A549 (cell line): ENCODE results near the gene ADCY7. TPM values are rescaled to one million over a fixed set of nuclear protein-coding genes. Genes with fewer than 3 reads are reported as not detected.

Experiments used
- ATAC-seq, 2 experiments: fragments of 200-7000 bp in 1 of 2; fragments of >200 bp in 1 of 2; cut with Nextera tagmentation in 1 of 2; cut with Tn5 transposase in 1 of 2; 3 replicates each; pipeline versions ENCODE4 v1.8.0 to v1.9.1; 2018 to 2020; ENCODE audit warnings: mild to moderate bottlenecking in 1 of 2, moderate library complexity in 1 of 2
- CTCF ChIA-PET: fragments of 300-600 bp; sonication (Branson Sonifier 250); formaldehyde crosslinking; extraction: SDS; loops from one replicate; lab custom pipeline; 2021; ENCODE audit warnings: antibody characterized with exemption, inconsistent platforms; lab: Yijun Ruan, JAX
- POLR2A ChIA-PET: fragments of 350-600 bp; formaldehyde crosslinking; extraction: SDS; loops from one replicate; lab custom pipeline; 2021; ENCODE audit warnings: antibody characterized with exemption, inconsistent platforms; lab: Yijun Ruan, JAX
- DNase-seq, 2 experiments: peaks; one replicate each; pipeline versions ENCODE4 v3.0.0 to v3.0.0-alpha.2; 2011 to 2016; ENCODE audit warnings: low read depth in 1 of 2, low spot score in 1 of 2
- FAIRE-seq: peaks from 2 replicates; lab custom pipeline; 2011; peaks lifted over from hg19 to GRCh38; lab: Jason Lieb, UNC
- H3K27ac ChIP-seq, 2 experiments: fragments of >200 bp; sonication (Bioruptor Twin); formaldehyde crosslinking; 3 replicates each; pipeline ENCODE4 v1.5.1; 2016 to 2017
- H3K4me1 ChIP-seq: fragments of >200 bp; sonication (Bioruptor Twin); formaldehyde crosslinking; 3 replicates; pipeline ENCODE4 v1.6.1; 2016
- H3K4me2 ChIP-seq: fragments of >200 bp; sonication (Bioruptor Twin); formaldehyde crosslinking; 3 replicates; pipeline ENCODE4 v1.6.1; 2016
- H3K4me3 ChIP-seq: fragments of >200 bp; sonication (Bioruptor Twin); formaldehyde crosslinking; 3 replicates; pipeline ENCODE4 v1.5.1; 2016
- H3K9me3 ChIP-seq: fragments of >200 bp; sonication (Bioruptor Twin); formaldehyde crosslinking; 3 replicates; pipeline ENCODE4 v1.6.1; 2016
- BCL3 ChIP-seq: fragments of >200 bp; sonication (Bioruptor Twin); formaldehyde crosslinking; IDR thresholded peaks from 3 replicates; pipeline ENCODE4 v1.6.1; 2016
- CBX2 ChIP-seq: fragments of 200-600 bp; sonication (generic); IDR thresholded peaks from 2 replicates; pipeline ENCODE4 v1.6.1; 2016; ENCODE audit warnings: low read depth, mild to moderate bottlenecking, borderline replicate concordance
- CHD2 ChIP-seq: fragments of 150-350 bp; IDR thresholded peaks from 2 replicates; pipeline ENCODE4 v1.6.1; 2014; ENCODE audit warnings: low read length; ENCODE audit not compliant: partially characterized antibody
- CHD4 ChIP-seq: fragments of 200-600 bp; sonication (generic); IDR thresholded peaks from 2 replicates; pipeline ENCODE4 v1.6.1; 2016; ENCODE audit warnings: antibody characterized with exemption, mild to moderate bottlenecking, borderline replicate concordance
- CTCF ChIP-seq: fragments of >200 bp; sonication (Bioruptor Twin); formaldehyde crosslinking; IDR thresholded peaks from 3 replicates; pipeline ENCODE4 v1.5.1; 2016
- ESRRA ChIP-seq: fragments of 150-350 bp; IDR thresholded peaks from 2 replicates; pipeline ENCODE4 v1.6.1; 2014; ENCODE audit warnings: mild to moderate bottlenecking, low read length, borderline replicate concordance
- FOSL2 ChIP-seq, 2 experiments: fragments of 450-650 bp in 1 of 2; fragments of >200 bp in 1 of 2; sonication (Bioruptor Twin) in 1 of 2; formaldehyde crosslinking; IDR thresholded peaks; 2 replicates each; pipeline versions ENCODE4 v1.5.0 to v1.6.1; 2016 to 2020; ENCODE audit warnings: mild to moderate bottlenecking in 1 of 2, moderate library complexity in 1 of 2
- HDAC2 ChIP-seq: fragments of 200-600 bp; sonication (generic); IDR thresholded peaks from 2 replicates; pipeline ENCODE4 v1.6.1; 2016
- HOXB5 ChIP-seq: fragments of 250-450 bp; sonication (Bioruptor Pico); IDR thresholded peaks from 2 replicates; pipeline ENCODE4 v1.5.0; 2020; ENCODE audit warnings: mild to moderate bottlenecking, moderate library complexity
- JUNB ChIP-seq: fragments of >200 bp; sonication (Bioruptor Twin); formaldehyde crosslinking; IDR thresholded peaks from 2 replicates; pipeline ENCODE4 v1.6.1; 2016
- MAZ ChIP-seq: fragments of 150-350 bp; IDR thresholded peaks from 2 replicates; pipeline ENCODE4 v1.6.1; 2014; ENCODE audit warnings: antibody characterized with exemption, low read depth, low read length, borderline replicate concordance
- MYC ChIP-seq: IDR thresholded peaks from 2 replicates; pipeline ENCODE4 v1.6.1; 2012; ENCODE audit warnings: mild to moderate bottlenecking, inconsistent platforms, low read length, improper control_type of control experiment, borderline replicate concordance
- NPAS2 ChIP-seq: fragments of 250-450 bp; sonication (Bioruptor Pico); IDR thresholded peaks from 2 replicates; pipeline ENCODE4 v1.8.0; 2022; ENCODE audit warnings: mild to moderate bottlenecking, moderate library complexity, borderline replicate concordance
- PHF8 ChIP-seq: fragments of 200-600 bp; sonication (generic); IDR thresholded peaks from 2 replicates; pipeline ENCODE4 v1.6.1; 2016; ENCODE audit warnings: low read depth, mild to moderate bottlenecking, antibody characterized with exemption, moderate library complexity, borderline replicate concordance
- RAD21 ChIP-seq, 2 experiments: fragments of >200 bp in 1 of 2; sonication (Bioruptor Twin) in 1 of 2; formaldehyde crosslinking in 1 of 2; IDR thresholded peaks in 1 of 2; conservative IDR thresholded peaks in 1 of 2; 2 replicates in 1 of 2; 3 replicates in 1 of 2; pipeline ENCODE4 v1.6.1; 2012 to 2018; ENCODE audit warnings: inconsistent platforms in 1 of 2
- RCOR1 ChIP-seq: fragments of 150-350 bp; IDR thresholded peaks from 2 replicates; pipeline ENCODE4 v1.6.1; 2014; ENCODE audit warnings: antibody characterized with exemption, low read length, low read depth
- RFX5 ChIP-seq: fragments of 450-650 bp; IDR thresholded peaks from 2 replicates; pipeline ENCODE4 v1.7.1; 2014; ENCODE audit warnings: antibody characterized with exemption, mild to moderate bottlenecking, moderate library complexity
- SMC3 ChIP-seq: fragments of >200 bp; sonication (Bioruptor Twin); formaldehyde crosslinking; IDR thresholded peaks from 3 replicates; pipeline ENCODE4 v1.6.1; 2018; ENCODE audit warnings: inconsistent platforms
- SREBF2 ChIP-seq: fragments of 450-650 bp; IDR thresholded peaks from 2 replicates; pipeline ENCODE4 v1.6.1; 2014; ENCODE audit warnings: mild to moderate bottlenecking, moderate library complexity
- ZC3H11A ChIP-seq: fragments of 450-650 bp; IDR thresholded peaks from 2 replicates; pipeline ENCODE4 v1.6.1; 2014; ENCODE audit warnings: antibody characterized with exemption, mild to moderate bottlenecking
- ZFP36 ChIP-seq: fragments of 450-650 bp; IDR thresholded peaks from 2 replicates; pipeline ENCODE4 v1.6.1; 2014; ENCODE audit warnings: borderline replicate concordance; ENCODE audit not compliant: partially characterized antibody
- ZNF302 ChIP-seq: fragments of 250-450 bp; sonication (Bioruptor Pico); IDR thresholded peaks from 2 replicates; pipeline ENCODE4 v1.9.0; 2021; ENCODE audit warnings: inconsistent platforms, mild to moderate bottlenecking, moderate library complexity
- ZSCAN20 ChIP-seq: fragments of 250-450 bp; sonication (Bioruptor Pico); IDR thresholded peaks from 2 replicates; pipeline ENCODE4 v1.8.0; 2022; ENCODE audit warnings: mild to moderate bottlenecking, moderate library complexity
- WGBS: methylation state at CpG from one replicate; pipeline ENCODE4 v1.1.6; 2017; ENCODE audit errors: missing lambda C conversion rate; 5-methylcytosine and 5-hydroxymethylcytosine counted together
- polyA plus RNA-seq, 4 experiments: library from polyadenylated mRNA; depleted of rRNA in 3 of 4; stranded (reverse); fragments of >200 nt; fragmentation: RNase III in 1 of 4; extraction: RNeasy Plus Mini Kit Qiagen cat#74134 plus additional on column Dnase treatment in 1 of 4; gene quantifications; 2 replicates in 3 of 4; 3 replicates in 1 of 4; pipeline ENCODE4 v1.2.3, GENCODE V29; 2011 to 2017

ADCY7 gene
- polyA plus RNA-seq, 2 of the 4 experiments (the other 2 are of a cell fraction), result 10.5 to 18.7 TPM

GRCh38 chr16:50351952-50352351, 85.6 kb downstream of the ADCY7 start:
- TF ChIP-seq CHD4 (no peak), CHD2 (no peak), HDAC2 (no peak), SREBF2 (no peak), CBX2 (no peak), BCL3 (no peak), MAZ (no peak), NPAS2 (CRISPR knock-in tag) (no peak)
- no peak for ATAC-seq
- WGBS, result 88% methylated on average over 2 of the region's 2 CpGs
- Histone ChIP-seq H3K4me2 (no peak overlapping the region), H3K4me1 (no peaks in the 10 kb centered on the region), H3K27ac (no peak overlapping the region), H3K4me3 (no peak overlapping the region), H3K9me3 (no peaks in the 10 kb centered on the region)
- no peak for DNase-seq
- POLR2A ChIA-PET, result no interaction called here
- CTCF ChIA-PET, result interaction anchor here (0.6 to 1.6 kb wide), 3 partner anchors 269 to 319 kb away, joined by 3 to 5 read pairs (median 3); no protein-coding TSS in a partner anchor
- FAIRE-seq, result no peak

- WGBS, result 93% methylated on average over 1 of the region's 1 CpG
- DNase-seq (no peak), ATAC-seq (no peak), FAIRE-seq (no peak)
- Histone ChIP-seq H3K9me3 (no peaks in the 10 kb centered on the region), H3K4me3 (no peak overlapping the region), H3K4me2 (no peak overlapping the region), H3K4me1 (no peaks in the 10 kb centered on the region), H3K27ac (no peak overlapping the region)
- ChIA-PET CTCF (interaction anchor here (0.8 to 3.0 kb wide), 18 partner anchors 11 to 157 kb away, joined by 3 to 11 read pairs (median 4); partner anchors contain the start of gene BRD7), POLR2A (no interaction called here)
- no peak for TF ChIP-seq ESRRA
- no peak for TF ChIP-seq ZNF302 (CRISPR knock-in tag)
- TF ChIP-seq ZFP36, result no peak
- no peak for TF ChIP-seq RCOR1
- TF ChIP-seq ZSCAN20 (CRISPR knock-in tag), result no peak
- TF ChIP-seq SMC3, result no peak
- no peak for TF ChIP-seq HOXB5 (CRISPR knock-in tag)
- TF ChIP-seq RAD21 (conservative IDR thresholded peaks at IDR 0.05 in 1 of 2, IDR thresholded peaks at IDR 0.05 in 1 of 2), result no peak
- no peak for TF ChIP-seq JUNB
- TF ChIP-seq MYC, result no peak
- TF ChIP-seq PHF8, result no peak
- no peak for TF ChIP-seq ZC3H11A
- TF ChIP-seq RFX5, result no peak
Observed at GRCh38 chr16:50354082-50354481, 87.7 kb downstream of the ADCY7 start.

GRCh38 chr16:50354629-50355456, 88.5 kb downstream of the ADCY7 start:
- Histone ChIP-seq H3K4me1 (no peaks in the 10 kb centered on the region), H3K4me3 (no peak overlapping the region), H3K9me3 (no peaks in the 10 kb centered on the region), H3K4me2 (no peak overlapping the region), H3K27ac (no peak overlapping the region)
- no peak for ATAC-seq
- peak; percentile 46 for FAIRE-seq
- 76% methylated on average over 11 of the region's 11 CpGs for WGBS
- ChIA-PET POLR2A (interaction anchor here (0.7 to 0.9 kb wide), 2 partner anchors 14 to 332 kb away, joined by 3 read pairs; partner anchors contain the start of gene BRD7), CTCF (interaction anchor here (0.6 to 3.0 kb wide), 24 partner anchors 9 to 451 kb away, joined by 3 to 11 read pairs (median 4); partner anchors contain the start of gene BRD7)
- DNase-seq, result no peak
- peak; percentile 51 to 53 for TF ChIP-seq RAD21 (conservative IDR thresholded peaks at IDR 0.05 in 1 of 2, IDR thresholded peaks at IDR 0.05 in 1 of 2)
- 0 out of 3 replicates have a peak, but pooled peaks have one; percentile 30 for TF ChIP-seq SMC3
- TF ChIP-seq CTCF, result peak; percentile 59
- no peak for TF ChIP-seq FOSL2 (IDR thresholded peaks at IDR 0.05)
- no peak for TF ChIP-seq FOSL2 (CRISPR knock-in tag; IDR thresholded peaks at IDR 0.05)
